GM18508 (cell line): ENCODE measurements around the gene SIN3A.
"Not testable (repeated sequence)": the region's sequence is repeated elsewhere in the genome, so short reads cannot be mapped to it uniquely, and the experiment has no call there.

ENCODE experiments used
- ATAC-seq: cut with Tn5 transposase; IDR thresholded peaks from one replicate; pipeline ENCODE4 v1.9.1; 2021; ENCODE audit warnings: moderate number of reproducible peaks; ENCODE audit not compliant: insufficient read depth, unreplicated experiment

SIN3A gene

GRCh38 chr15:75339531-75340240, 111.8 kb downstream of the SIN3A start:
- no peak for ATAC-seq

DNA sequence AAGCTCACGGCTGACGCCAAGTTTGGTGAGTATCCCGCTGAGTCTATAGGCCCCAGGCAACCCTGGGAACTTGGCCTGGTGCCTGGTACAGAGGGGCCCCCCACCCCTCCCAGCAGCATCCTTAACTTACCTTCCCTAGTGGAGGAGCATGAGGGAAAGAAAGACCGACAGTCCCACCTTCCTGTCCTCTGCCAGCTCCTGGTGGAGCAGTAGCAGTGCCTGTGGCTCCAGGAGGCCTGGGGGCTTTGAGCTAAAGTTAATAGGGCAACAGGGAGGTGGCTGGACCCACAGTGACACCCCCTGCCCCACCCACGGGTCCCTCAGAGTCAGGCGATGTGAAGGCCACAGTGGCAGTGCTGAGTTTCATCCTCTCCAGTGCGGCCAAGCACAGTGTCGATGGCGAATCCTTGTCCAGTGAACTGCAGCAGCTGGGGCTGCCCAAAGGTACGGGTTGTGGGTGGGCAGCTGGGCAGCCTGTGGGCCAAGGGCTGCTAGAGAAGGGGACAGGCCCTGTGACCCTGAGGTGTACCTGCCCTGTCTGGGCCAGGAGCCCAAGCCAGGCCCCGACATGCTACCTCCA, 112.7 kb downstream of the SIN3A start:
- no peak for ATAC-seq

DNA sequence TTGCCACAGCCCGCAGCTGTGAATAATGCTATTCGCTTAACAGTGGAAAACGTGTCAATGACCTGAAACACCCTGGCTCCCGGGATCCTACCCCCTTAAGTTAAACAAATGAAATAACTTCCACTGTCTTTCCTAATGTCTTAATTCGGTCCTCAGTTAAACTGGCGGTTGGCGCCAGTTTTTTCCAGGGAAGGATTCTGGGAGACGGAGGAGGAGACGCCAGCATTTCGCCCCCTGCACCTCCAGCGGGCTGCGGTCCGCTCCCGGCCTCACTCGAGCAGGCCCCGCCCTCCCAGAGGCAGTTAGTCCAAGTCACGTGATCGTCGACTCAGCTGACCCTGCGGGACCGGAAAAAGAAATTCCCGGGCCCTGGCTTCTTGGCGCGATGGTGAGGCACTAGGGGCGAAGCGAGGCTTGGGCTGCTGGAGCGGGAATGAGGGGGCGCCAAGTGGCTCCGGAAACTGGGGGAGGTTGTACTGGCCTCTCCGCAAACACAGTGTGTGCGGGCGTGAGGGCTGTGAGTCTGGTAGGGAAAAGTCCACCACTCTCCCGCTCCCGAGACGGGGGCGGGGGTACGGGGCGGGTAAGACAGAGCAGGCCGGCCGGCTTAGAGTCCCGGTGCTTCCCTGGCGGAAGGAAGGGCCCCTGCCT, 115.7 kb downstream of the SIN3A start, which contains the start of gene COMMD4:
COMMD4 (plus strand) TSS at position 359 of the 651 bp plus-strand sequence; CDS start at position 386, 27 bp downstream.
- no peak for ATAC-seq

- no peak for ATAC-seq
Measured at GRCh38 chr15:75335313-75335704, 116.2 kb downstream of the SIN3A start.

- not testable (repeated sequence) for ATAC-seq
Measured at GRCh38 chr15:75333654-75334419, 117.7 kb downstream of the SIN3A start.

- not testable (repeated sequence) for ATAC-seq
Measured at GRCh38 chr15:75332093-75332492, 119.4 kb downstream of the SIN3A start.

DNA sequence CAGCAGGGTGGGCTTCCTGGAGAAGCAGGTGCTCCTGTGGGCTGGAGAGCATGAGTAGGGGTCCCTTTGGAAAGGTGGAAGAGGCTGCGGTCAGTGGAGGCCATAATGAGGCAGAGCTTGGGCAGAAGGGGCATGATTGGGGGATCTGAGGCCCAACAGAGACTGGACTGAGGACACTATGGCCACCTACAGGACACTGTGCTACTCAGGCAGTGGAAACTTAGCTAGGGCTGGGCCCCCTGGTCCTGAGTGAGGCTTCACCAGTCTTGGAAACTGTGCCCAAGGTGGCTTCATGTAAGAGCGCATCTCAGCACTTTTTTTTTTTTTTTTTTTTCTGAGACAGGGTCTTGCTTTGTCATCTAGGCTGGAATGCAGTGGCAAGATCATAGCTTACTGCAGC, 121.9 kb downstream of the SIN3A start:
- no peak for ATAC-seq

DNA sequence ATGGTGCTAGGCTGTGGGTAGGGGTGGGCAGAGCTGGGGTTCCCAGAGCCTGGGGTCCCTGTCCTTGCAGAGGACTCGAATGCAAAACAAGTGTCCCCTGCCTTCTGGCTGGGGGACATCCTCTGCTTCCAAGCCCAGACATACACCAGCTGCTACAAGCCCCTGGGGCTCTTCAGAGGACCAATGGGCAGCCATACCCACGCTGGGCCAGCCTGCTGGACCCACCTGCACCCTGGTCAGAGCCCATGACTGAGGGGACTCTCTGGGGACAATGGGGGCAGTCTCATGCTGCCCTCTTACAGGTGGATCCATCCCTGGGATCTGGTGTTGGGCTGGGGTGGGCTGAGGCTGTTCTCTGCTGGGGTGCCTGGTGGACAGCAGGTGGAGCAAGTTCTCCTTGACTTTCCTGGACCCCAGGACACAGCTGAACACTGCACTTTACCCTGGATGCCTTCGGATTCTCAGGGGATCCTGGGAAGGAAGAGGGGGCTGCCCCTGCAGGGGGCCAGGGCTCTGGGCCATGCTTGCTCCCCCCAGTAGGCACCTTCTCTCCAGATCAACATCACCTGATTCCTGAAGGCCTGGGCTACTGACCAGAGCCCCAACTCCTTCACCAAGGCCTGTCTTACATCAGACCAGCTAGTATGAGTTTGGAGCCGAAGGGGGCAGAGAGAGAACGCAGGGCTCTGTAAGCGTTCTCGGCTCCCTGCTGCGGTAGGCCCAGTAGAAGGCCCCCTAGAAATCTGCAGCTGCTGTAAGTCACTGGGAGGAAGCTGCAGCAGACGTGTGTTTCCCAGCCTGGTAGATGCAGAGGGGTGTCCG, 122.8 kb downstream of the SIN3A start:
- ATAC-seq, result no peak

- no peak for ATAC-seq
Measured at GRCh38 chr15:75327491-75327890, 124.0 kb downstream of the SIN3A start.

- ATAC-seq, result no peak
Measured at GRCh38 chr15:75327005-75327404, 124.5 kb downstream of the SIN3A start.

- no peak for ATAC-seq
Measured at GRCh38 chr15:75325922-75326321, 125.6 kb downstream of the SIN3A start.

DNA sequence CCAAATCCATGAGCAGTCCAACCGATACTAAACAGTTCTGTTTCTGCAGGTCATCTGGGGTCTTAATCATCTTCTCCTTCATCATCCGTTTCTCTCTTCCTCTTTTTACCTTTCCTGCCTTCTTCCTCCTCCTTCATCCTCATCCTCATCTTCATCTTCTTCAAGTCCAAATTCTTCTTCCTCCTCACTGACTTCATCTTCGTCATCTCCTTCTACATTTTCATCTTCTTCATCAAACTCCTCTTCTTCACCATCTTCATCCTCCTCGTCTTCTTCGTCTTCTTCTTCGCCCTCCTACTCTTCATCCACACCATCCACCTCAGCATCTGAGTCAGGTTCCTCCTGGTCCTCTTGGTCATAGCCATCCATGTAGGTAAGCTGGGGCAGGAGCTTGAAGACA, 129.8 kb downstream of the SIN3A start:
- no peak for ATAC-seq
